ENCODE data around the gene ESYT2.

The ESYT2 gene

GRCh38 chr7:158765020-158765419, 64.3 kb downstream of the ESYT2 start:
- Histone ChIP-seq H4K20me1 (0 out of 2 replicates have a peak, but pooled peaks cover 7% of the 10 kb centered on the region), H3K9me3 (no peaks in the 10 kb centered on the region), H3K36me3 (peaks cover 87% of the 10 kb centered on the region), H3K27me3 (no peaks in the 10 kb centered on the region), H3K4me3 (no peak overlapping the region), H3K4me2 (no peak overlapping the region), H3K4me1 (peaks cover 14% of the 10 kb centered on the region), H3K27ac (no peak overlapping the region), H3K9ac (no peak overlapping the region)
- no peak for TF ChIP-seq Cebpa-rat (IDR thresholded peaks at IDR 0.05)

- Histone ChIP-seq H3K36me3 (peaks cover 92% of the 10 kb centered on the region), H3K4me1 (peaks cover 14% of the 10 kb centered on the region), H3K9ac (no peak overlapping the region), H3K4me2 (no peak overlapping the region), H3K4me3 (no peak overlapping the region), H3K27me3 (no peaks in the 10 kb centered on the region), H4K20me1 (0 out of 2 replicates have a peak, but pooled peaks cover 5% of the 10 kb centered on the region), H3K27ac (no peak overlapping the region), H3K9me3 (no peaks in the 10 kb centered on the region)
- TF ChIP-seq Cebpa-rat (IDR thresholded peaks at IDR 0.05): no peak
Observed at GRCh38 chr7:158763454-158764033, 65.8 kb downstream of the ESYT2 start.

GRCh38 chr7:158761945-158762344, 67.4 kb downstream of the ESYT2 start:
- H3K4me3 ChIP-seq: no peak overlapping the region
- TF ChIP-seq Cebpa-rat (IDR thresholded peaks at IDR 0.05): no peak
- no peak overlapping the region for H3K9ac ChIP-seq
- H3K27me3 ChIP-seq: no peaks in the 10 kb centered on the region
- no peaks in the 10 kb centered on the region for H3K9me3 ChIP-seq
- H3K27ac ChIP-seq: no peak overlapping the region
- peaks cover 96% of the 10 kb centered on the region for H3K36me3 ChIP-seq
- H4K20me1 ChIP-seq: no peaks in the 10 kb centered on the region
- peaks cover 8% of the 10 kb centered on the region for H3K4me1 ChIP-seq
- no peak overlapping the region for H3K4me2 ChIP-seq

GRCh38 chr7:158760936-158761335, 68.4 kb downstream of the ESYT2 start:
- Histone ChIP-seq H3K27ac (no peak overlapping the region), H3K4me2 (no peak overlapping the region), H3K27me3 (no peaks in the 10 kb centered on the region), H3K9me3 (no peaks in the 10 kb centered on the region), H3K4me1 (no peaks in the 10 kb centered on the region), H3K36me3 (peaks cover 95% of the 10 kb centered on the region), H4K20me1 (no peaks in the 10 kb centered on the region), H3K9ac (no peak overlapping the region), H3K4me3 (no peak overlapping the region)
- TF ChIP-seq Cebpa-rat (IDR thresholded peaks at IDR 0.05): no peak

- Histone ChIP-seq H3K4me1 (no peaks in the 10 kb centered on the region), H3K27ac (no peak overlapping the region), H4K20me1 (no peaks in the 10 kb centered on the region), H3K4me2 (no peak overlapping the region), H3K9ac (no peak overlapping the region), H3K4me3 (no peak overlapping the region), H3K27me3 (no peaks in the 10 kb centered on the region), H3K36me3 (peaks cover 93% of the 10 kb centered on the region), H3K9me3 (no peaks in the 10 kb centered on the region)
- no peak for TF ChIP-seq Cebpa-rat (IDR thresholded peaks at IDR 0.05)
Observed at GRCh38 chr7:158760445-158760764, 68.9 kb downstream of the ESYT2 start.

- Histone ChIP-seq H3K4me1 (no peaks in the 10 kb centered on the region), H4K20me1 (no peaks in the 10 kb centered on the region), H3K4me2 (no peak overlapping the region), H3K4me3 (no peak overlapping the region), H3K27me3 (no peaks in the 10 kb centered on the region), H3K27ac (no peak overlapping the region), H3K36me3 (peaks cover 93% of the 10 kb centered on the region), H3K9ac (no peak overlapping the region), H3K9me3 (no peaks in the 10 kb centered on the region)
- 0 out of 2 replicates have a peak, but pooled peaks have one; percentile 14 for TF ChIP-seq Cebpa-rat (IDR thresholded peaks at IDR 0.05)
Observed at GRCh38 chr7:158759749-158760444, 69.4 kb downstream of the ESYT2 start.

GRCh38 chr7:158759245-158759614, 70.1 kb downstream of the ESYT2 start:
- H3K4me3 ChIP-seq: no peak overlapping the region
- no peak overlapping the region for H3K4me2 ChIP-seq
- peaks cover 93% of the 10 kb centered on the region for H3K36me3 ChIP-seq
- TF ChIP-seq Cebpa-rat (IDR thresholded peaks at IDR 0.05): no peak
- no peaks in the 10 kb centered on the region for H3K9me3 ChIP-seq
- H3K27me3 ChIP-seq: no peaks in the 10 kb centered on the region
- H4K20me1 ChIP-seq: no peaks in the 10 kb centered on the region
- H3K27ac ChIP-seq: no peak overlapping the region
- H3K4me1 ChIP-seq: no peaks in the 10 kb centered on the region
- H3K9ac ChIP-seq: no peak overlapping the region

- TF ChIP-seq Cebpa-rat (IDR thresholded peaks at IDR 0.05): no peak
- Histone ChIP-seq H3K4me3 (no peak overlapping the region), H3K4me2 (no peak overlapping the region), H3K9ac (no peak overlapping the region), H4K20me1 (no peaks in the 10 kb centered on the region), H3K27me3 (no peaks in the 10 kb centered on the region), H3K36me3 (peaks cover 93% of the 10 kb centered on the region), H3K4me1 (no peaks in the 10 kb centered on the region), H3K27ac (no peak overlapping the region), H3K9me3 (no peaks in the 10 kb centered on the region)
Observed at GRCh38 chr7:158758586-158759244, 70.6 kb downstream of the ESYT2 start.

- Histone ChIP-seq H3K9me3 (no peaks in the 10 kb centered on the region), H3K27ac (no peak overlapping the region), H3K4me3 (no peak overlapping the region), H3K9ac (no peak overlapping the region), H3K27me3 (no peaks in the 10 kb centered on the region), H3K4me1 (no peaks in the 10 kb centered on the region), H4K20me1 (no peaks in the 10 kb centered on the region), H3K4me2 (no peak overlapping the region), H3K36me3 (peaks cover 90% of the 10 kb centered on the region)
- no peak for TF ChIP-seq Cebpa-rat (IDR thresholded peaks at IDR 0.05)
Observed at GRCh38 chr7:158757404-158757989, 71.8 kb downstream of the ESYT2 start.

Measured in BLaER1 (cell line).